NOMO-1 (cell line): ENCODE results near the gene BTBD7.

Experiments used
- DNase-seq, 2 experiments: peaks; one replicate each; lab custom pipeline; 2025; ENCODE audit not compliant: unreplicated experiment in 2 of 2; lab: John Stamatoyannopoulos, UW

Gene BTBD7

DNA sequence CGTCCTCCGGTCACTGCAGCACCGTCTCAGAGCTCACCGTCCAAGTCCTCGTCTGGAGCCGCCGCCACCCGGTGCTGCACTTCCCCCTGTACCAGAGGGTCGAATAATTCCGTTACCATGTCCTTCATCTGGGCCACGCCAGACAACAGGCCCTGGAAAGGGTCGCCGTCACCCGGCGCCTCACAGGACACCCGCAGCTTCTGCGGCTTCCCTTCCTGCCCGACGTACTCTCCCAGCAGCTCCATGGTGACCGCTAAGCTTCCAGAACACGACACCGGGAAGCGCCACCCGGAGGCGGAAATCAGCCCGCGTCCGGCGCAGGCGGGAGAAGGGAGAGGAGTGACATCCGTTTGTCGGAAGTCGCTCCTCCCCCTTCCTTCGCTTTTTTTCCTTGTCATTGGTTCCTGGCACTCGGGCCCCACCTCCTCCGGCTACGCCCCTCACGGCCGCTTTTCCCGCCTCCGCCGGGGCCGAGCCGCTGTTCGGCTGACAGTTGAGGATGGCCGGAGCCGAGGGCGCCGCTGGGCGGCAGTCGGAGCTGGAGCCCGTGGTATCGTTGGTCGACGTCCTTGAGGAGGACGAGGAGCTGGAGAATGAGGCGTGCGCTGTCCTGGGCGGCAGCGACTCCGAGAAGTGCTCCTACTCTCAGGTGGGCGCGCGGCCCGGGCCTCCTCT is 125.9 kb downstream of the BTBD7 start, which contains the start of the genes GON7 and UBR7:
TSS of gene GON7 (minus strand) at position 273 of the 675 bp plus-strand sequence. CDS start at position 245, 28 bp downstream.
TSS of gene UBR7 (plus strand) at position 464 of the 675 bp plus-strand sequence. CDS start at position 500, 36 bp downstream.
- peak; percentile 94 to 96 for DNase-seq

DNA sequence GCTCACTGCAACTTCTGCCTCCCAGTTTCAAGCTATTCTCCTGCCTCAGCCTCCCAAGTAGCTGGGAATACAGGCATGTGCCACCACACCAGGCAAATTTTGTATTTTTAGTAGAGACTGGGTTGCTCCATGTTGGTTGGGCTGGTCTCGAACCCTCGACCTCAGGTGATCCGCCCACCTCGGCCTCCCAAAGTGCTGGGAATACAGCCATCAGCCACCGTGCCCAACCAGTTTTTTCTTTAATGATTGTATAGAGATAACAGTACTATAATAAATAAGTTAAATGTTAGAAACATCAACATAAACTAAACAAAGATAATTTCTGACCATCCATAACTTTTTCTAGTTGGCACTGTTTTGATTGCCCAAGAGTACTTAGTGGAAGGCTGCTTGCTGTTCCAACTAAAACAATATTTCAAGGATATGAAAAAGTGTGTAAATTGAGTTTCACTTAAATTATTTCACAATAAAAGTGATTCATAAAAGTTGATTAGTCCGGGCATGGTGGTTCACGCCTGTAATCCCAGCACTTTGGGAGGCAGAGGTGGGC is 131.6 kb downstream of the BTBD7 start:
- DNase-seq = no peak

GRCh38 chr14:93200553-93200952 is 132.3 kb downstream of the BTBD7 start:
- no peak for DNase-seq

GRCh38 chr14:93199031-93199430 is 133.8 kb downstream of the BTBD7 start:
- no peak for DNase-seq

- no peak for DNase-seq
These were observed 137.4 kb downstream of the BTBD7 start for GRCh38 chr14:93195316-93195999.
